Stomach (tissue), 9 donors: Measurements from ENCODE around the gene MAP3K5. TPM values are rescaled to one million over a fixed set of nuclear protein-coding genes. Genes with fewer than 3 reads are reported as not detected.

Source experiments
- DNase-seq, 2 donors: peaks; one replicate each; pipeline versions ENCODE4 v3.0.0 to v3.0.0-alpha.2; 2013 to 2019
- H3K27ac ChIP-seq, 5 donors: fragments of 200-600 bp in 4 of 5; sonication (generic) in 4 of 5; one replicate each; pipeline ENCODE4 v1.5.1; 2013 to 2019; ENCODE audit warnings: mild to moderate bottlenecking in 1 of 5, moderate library complexity in 1 of 5
- H3K27me3 ChIP-seq, 3 donors: fragments of 200-600 bp; sonication (generic); one replicate each; pipeline ENCODE4 v1.5.1; 2017 to 2019; ENCODE audit warnings: mixed run types in 1 of 3
- H3K36me3 ChIP-seq, 4 donors: fragments of 200-600 bp; sonication (generic); 1 replicate in 3 of 4; 2 replicates in 1 of 4; pipeline ENCODE4 v1.5.1; 2016 to 2019
- H3K4me1 ChIP-seq, 4 donors: fragments of 200-600 bp; sonication (generic); one replicate each; pipeline ENCODE4 v1.5.1; 2016 to 2019
- H3K4me3 ChIP-seq, 4 donors: fragments of 200-600 bp; sonication (generic) in 3 of 4; one replicate each; pipeline ENCODE4 v1.5.1; 2016 to 2019; ENCODE audit warnings: mild to moderate bottlenecking in 1 of 4
- H3K9me3 ChIP-seq, 4 donors: fragments of 200-600 bp; sonication (generic); one replicate each; pipeline ENCODE4 v1.5.1; 2016 to 2019
- CTCF ChIP-seq, 7 experiments: fragments of 450-650 bp in 4 of 7; fragments of 200-600 bp in 3 of 7; sonication (generic) in 3 of 7; IDR thresholded peaks; one replicate each; pipeline ENCODE4 v1.5.1; 2016 to 2019; ENCODE audit warnings: antibody characterized with exemption in 7 of 7, control low read depth in 2 of 7, mild to moderate bottlenecking in 1 of 7
- EP300 ChIP-seq: sonication (generic); formaldehyde crosslinking; IDR thresholded peaks from one replicate; pipeline ENCODE4 v1.6.1; 2017; ENCODE audit warnings: antibody characterized with exemption
- POLR2A ChIP-seq, 4 donors: fragments of 450-650 bp; IDR thresholded peaks; one replicate each; pipeline ENCODE4 v1.6.1; 2016; ENCODE audit warnings: antibody characterized with exemption in 4 of 4, control low read depth in 2 of 4, mild to moderate bottlenecking in 1 of 4, moderate library complexity in 1 of 4
- POLR2AphosphoS5 ChIP-seq, 3 donors: sonication (generic); formaldehyde crosslinking; IDR thresholded peaks; one replicate each; pipeline ENCODE4 v1.6.1; 2016; ENCODE audit warnings: antibody characterized with exemption in 3 of 3
- WGBS, 5 donors: extraction: QIAGEN DNeasy Blood & Tissue Kit in 3 of 5; methylation state at CpG; one replicate each; pipeline versions ENCODE4 v1.1.5 to v1.1.7; 2013 to 2018; 5-methylcytosine and 5-hydroxymethylcytosine counted together
- intact Hi-C: fragments of 100-400 bp; cut with DNase I; formaldehyde crosslinking; loops from one replicate; pipeline ENCODE4 v1.15.1; 2023; ENCODE audit warnings: low total_unique reads
- polyA plus RNA-seq, 3 donors: library from polyadenylated mRNA; stranded (reverse); fragments of 200-250 nt; gene quantifications; one replicate each; pipeline ENCODE4 v1.2.3, GENCODE V29; 2013
- total RNA-seq, 5 donors: library from RNA; depleted of rRNA; stranded (reverse); fragments of >200 nt; gene quantifications; one replicate each; pipeline versions ENCODE4 v1.1.0 to v1.2.3, GENCODE V29; 2014 to 2016
- donor health status: healthy with polysubstance abuse.
- donor health status: Bipolar disorder and iron deficiency.
- donor health status: healthy.

MAP3K5 gene
- total and polyA plus RNA-seq, 8 donors, result 4.9 to 40.3 (median 23.6) TPM

DNA sequence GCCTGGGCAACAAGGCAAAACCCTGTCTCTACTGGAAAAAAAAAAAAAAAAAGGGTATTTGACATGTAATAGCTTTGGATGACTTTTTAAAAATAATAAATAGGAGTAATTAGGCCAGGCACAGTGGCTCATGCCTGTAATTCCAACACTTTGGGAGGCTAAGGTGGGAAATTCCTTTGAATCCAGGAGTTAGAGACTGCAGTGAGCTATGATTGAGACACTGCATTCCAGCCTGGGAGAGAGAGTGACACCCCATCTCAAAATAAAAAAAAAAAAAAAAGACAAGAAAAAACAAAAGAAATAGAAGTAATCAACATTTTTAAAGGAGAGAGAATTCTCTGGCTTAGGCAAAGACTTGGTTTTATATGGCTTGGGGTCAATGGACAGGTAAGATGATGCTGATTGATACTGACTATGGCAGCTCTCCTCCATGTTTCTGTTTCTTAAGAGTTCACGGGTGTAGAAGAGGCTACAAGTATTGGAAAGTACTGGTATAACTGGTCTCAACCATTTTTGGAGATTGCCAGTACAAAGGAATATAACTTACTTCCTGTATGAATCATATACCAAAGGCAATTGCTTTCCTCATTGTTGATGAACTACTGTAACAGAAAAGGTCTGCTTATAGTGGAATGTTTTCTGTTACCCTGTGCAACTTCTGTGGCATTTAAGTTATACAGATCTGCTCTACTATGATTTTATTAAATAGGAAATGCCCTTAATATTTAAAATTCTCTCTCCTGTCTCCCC lies 10.1 kb downstream of the MAP3K5 start:
- H3K36me3 ChIP-seq, result peaks cover 0 to 4% (median 0%) of the 10 kb centered on the region in 4 donors
- no peaks in the 10 kb centered on the region for H3K27me3 ChIP-seq
- H3K4me3 ChIP-seq, result no peak overlapping the region
- H3K9me3 ChIP-seq, result no peaks in the 10 kb centered on the region
- peak overlapping the region in 4 of 5 donors; percentile 22 to 81 (median 54) for H3K27ac ChIP-seq
- TF ChIP-seq EP300 (no peak), POLR2A (IDR thresholded peaks at IDR 0.05) (no peak), CTCF (IDR thresholded peaks at IDR 0.05) (no peak), POLR2AphosphoS5 (IDR thresholded peaks at IDR 0.05) (no peak)
- intact Hi-C loops, result no loop called here
- DNase-seq, result peak in 1 of 2 donors; percentile 69
- H3K4me1 ChIP-seq, result peaks cover 30 to 92% (median 63%) of the 10 kb centered on the region in 4 donors
- 18 to 57% (median 48%) methylated on average over 1 of the region's 1 CpG for WGBS, 5 donors

DNA sequence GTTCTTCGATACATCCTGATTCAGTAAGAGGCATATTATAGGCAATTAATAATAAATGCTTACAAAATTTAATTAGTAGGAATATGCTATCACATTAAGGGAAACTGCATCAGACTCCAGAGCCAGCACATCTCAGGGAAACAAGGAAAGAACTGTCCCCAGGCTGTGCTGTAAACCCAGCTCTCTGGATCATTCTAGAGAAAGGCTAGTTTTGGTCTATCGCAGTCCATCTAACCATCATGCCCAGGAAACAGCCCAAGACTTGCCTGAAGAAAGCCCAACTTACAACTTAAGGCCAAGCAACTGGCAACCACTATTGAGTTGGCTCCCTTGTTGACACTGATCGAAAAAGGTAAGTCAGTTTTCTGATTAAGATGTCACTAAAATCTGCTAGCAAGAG lies 11.3 kb downstream of the MAP3K5 start:
- Histone ChIP-seq H3K4me1 (peaks cover 29 to 86% (median 55%) of the 10 kb centered on the region in 4 donors), H3K27me3 (no peaks in the 10 kb centered on the region), H3K27ac (peak overlapping the region in 2 of 5 donors; percentile 11 to 81), H3K4me3 (no peak overlapping the region), H3K9me3 (no peaks in the 10 kb centered on the region), H3K36me3 (peaks cover 0 to 4% (median 0%) of the 10 kb centered on the region in 4 donors)
- no peak for DNase-seq
- intact Hi-C loops, result no loop called here
- 90 to 95% (median 93%) methylated on average over 3 of the region's 3 CpGs for WGBS, 5 donors
- TF ChIP-seq POLR2A (IDR thresholded peaks at IDR 0.05), result no peak
- no peak for TF ChIP-seq CTCF (IDR thresholded peaks at IDR 0.05)
- TF ChIP-seq POLR2AphosphoS5 (IDR thresholded peaks at IDR 0.05), result no peak
- no peak for TF ChIP-seq EP300

GRCh38 chr6:136779682-136780081 lies 12.6 kb downstream of the MAP3K5 start:
- Histone ChIP-seq H3K4me1 (peaks cover 25 to 84% (median 52%) of the 10 kb centered on the region in 4 donors), H3K4me3 (no peak overlapping the region), H3K27ac (peak overlapping the region in 1 of 5 donors; percentile 50), H3K27me3 (no peaks in the 10 kb centered on the region), H3K9me3 (no peaks in the 10 kb centered on the region), H3K36me3 (peaks cover 0 to 4% (median 0%) of the 10 kb centered on the region in 4 donors)
- TF ChIP-seq CTCF (IDR thresholded peaks at IDR 0.05), result no peak
- TF ChIP-seq POLR2AphosphoS5 (IDR thresholded peaks at IDR 0.05), result no peak
- no peak for TF ChIP-seq POLR2A (IDR thresholded peaks at IDR 0.05)
- TF ChIP-seq EP300, result no peak
- no peak for DNase-seq
- 27 to 58% (median 34%) methylated on average over 1 of the region's 1 CpG for WGBS, 5 donors
- intact Hi-C loops, result no loop called here

GRCh38 chr6:136777651-136778050 lies 14.6 kb downstream of the MAP3K5 start:
- no peaks in the 10 kb centered on the region for H3K9me3 ChIP-seq
- WGBS, 5 donors, result 48 to 67% (median 61%) methylated on average over 3 of the region's 3 CpGs
- H3K4me1 ChIP-seq, result peaks cover 22 to 84% (median 51%) of the 10 kb centered on the region in 4 donors
- no peaks in the 10 kb centered on the region for H3K27me3 ChIP-seq
- H3K36me3 ChIP-seq, result no peaks in the 10 kb centered on the region
- no peak overlapping the region for H3K27ac ChIP-seq
- TF ChIP-seq CTCF (IDR thresholded peaks at IDR 0.05), result no peak
- no peak for TF ChIP-seq EP300
- no peak for TF ChIP-seq POLR2A (IDR thresholded peaks at IDR 0.05)
- TF ChIP-seq POLR2AphosphoS5 (IDR thresholded peaks at IDR 0.05), result no peak
- DNase-seq, result no peak
- H3K4me3 ChIP-seq, result no peak overlapping the region
- intact Hi-C loops, result no loop called here
